IMR-90 (cell line): ENCODE data around the gene ZNF366. TPM values are rescaled to one million over a fixed set of nuclear protein-coding genes. Genes with fewer than 3 reads are reported as not detected.

Experiments
- ATAC-seq: fragments of 200-7000 bp; cut with Tn5 transposase; 2 replicates; pipeline ENCODE4 v1.9.1; 2020; ENCODE audit warnings: low read depth, mild to moderate bottlenecking, moderate library complexity
- BruUV-seq: library from RNA; stranded (reverse); fragments of 400-500 nt; replicated peaks from 2 replicates; lab custom pipeline; 2021; lab: Mats Ljungman, UMichigan
- CTCF ChIA-PET: fragments of 300-600 bp; formaldehyde crosslinking; extraction: SDS; loops from one replicate; lab custom pipeline; 2021; ENCODE audit warnings: antibody characterized with exemption; lab: Yijun Ruan, JAX
- POLR2A ChIA-PET: fragments of 300-600 bp; sonication (Branson Sonifier 250); formaldehyde crosslinking; loops from one replicate; lab custom pipeline; 2022; ENCODE audit warnings: antibody characterized with exemption; ENCODE audit not compliant: unreplicated experiment; lab: Charles Lee
- DNase-seq: peaks from one replicate; pipeline ENCODE4 v3.0.0; 2013
- H2AFZ ChIP-seq: replicated peaks from 2 replicates; pipeline ENCODE3; 2013; ENCODE audit warnings: low read length, mild to moderate bottlenecking; ENCODE audit not compliant: poor library complexity
- H2AK5ac ChIP-seq: 2 replicates; pipeline ENCODE4 v1.6.1; 2013; ENCODE audit warnings: low read depth, low read length, inconsistent platforms
- H2AK9ac ChIP-seq: replicated peaks from 2 replicates; pipeline ENCODE3; 2013; ENCODE audit warnings: mild to moderate bottlenecking, low read depth, low read length, moderate library complexity; ENCODE audit not compliant: poor library complexity
- H2BK120ac ChIP-seq: 2 replicates; pipeline ENCODE4 v1.6.1; 2013; ENCODE audit warnings: low read depth, low read length, inconsistent platforms
- H2BK15ac ChIP-seq: 3 replicates; pipeline ENCODE4 v1.6.1; 2013; ENCODE audit warnings: low read depth, low read length, inconsistent platforms
- H2BK20ac ChIP-seq: 2 replicates; pipeline ENCODE4 v1.6.1; 2013; ENCODE audit warnings: low read depth, mild to moderate bottlenecking, inconsistent platforms, low read length, moderate library complexity
- H2BK5ac ChIP-seq: 2 replicates; pipeline ENCODE4 v1.6.1; 2013; ENCODE audit warnings: mild to moderate bottlenecking, low read depth, low read length, inconsistent platforms; ENCODE audit not compliant: poor library complexity, severe bottlenecking
- H3K14ac ChIP-seq: replicated peaks from 2 replicates; pipeline ENCODE4 v1.6.1; 2013; ENCODE audit warnings: low read depth, low read length, inconsistent platforms
- H3K18ac ChIP-seq: 2 replicates; pipeline ENCODE4 v1.6.1; 2013; ENCODE audit warnings: low read depth, low read length, control low read depth
- H3K23ac ChIP-seq: 2 replicates; pipeline ENCODE4 v1.6.1; 2013; ENCODE audit warnings: low read depth, low read length, inconsistent platforms
- H3K27ac ChIP-seq: 2 replicates; pipeline ENCODE4 v1.5.1; 2013; ENCODE audit warnings: mild to moderate bottlenecking, control low read depth, low read length; ENCODE audit not compliant: insufficient read depth
- H3K27me3 ChIP-seq: 2 replicates; pipeline ENCODE4 v1.6.1; 2013; ENCODE audit warnings: low read length; ENCODE audit not compliant: control insufficient read depth, insufficient read depth
- H3K36me3 ChIP-seq: 2 replicates; pipeline ENCODE4 v1.6.1; 2013; ENCODE audit warnings: low read length, mixed read lengths; ENCODE audit not compliant: control insufficient read depth, insufficient read depth
- H3K4ac ChIP-seq: 2 replicates; pipeline ENCODE4 v1.6.1; 2013; ENCODE audit warnings: low read depth, low read length, inconsistent platforms
- H3K4me1 ChIP-seq: 2 replicates; pipeline ENCODE4 v1.6.1; 2013; ENCODE audit warnings: low read length, mixed read lengths; ENCODE audit not compliant: control insufficient read depth, insufficient read depth
- H3K4me2 ChIP-seq: 2 replicates; pipeline ENCODE4 v1.6.1; 2013; ENCODE audit warnings: low read depth, mild to moderate bottlenecking, control low read depth, low read length, moderate library complexity
- H3K4me3 ChIP-seq: 2 replicates; pipeline ENCODE4 v1.5.1; 2013; ENCODE audit warnings: low read depth, mild to moderate bottlenecking, control low read depth, low read length, moderate library complexity; ENCODE audit not compliant: insufficient read depth
- H3K56ac ChIP-seq: 2 replicates; pipeline ENCODE4 v1.6.1; 2013; ENCODE audit warnings: low read length, inconsistent platforms; ENCODE audit not compliant: insufficient read depth; ENCODE audit errors: extremely low read depth
- H3K79me1 ChIP-seq, 2 experiments: 2 replicates each; pipeline ENCODE4 v1.6.1; 2013; ENCODE audit warnings: low read length in 2 of 2, inconsistent platforms in 1 of 2, low read depth in 1 of 2
- H3K9ac ChIP-seq: 2 replicates; pipeline ENCODE4 v1.6.1; 2013; ENCODE audit warnings: low read depth, low read length, control low read depth
- H3K9me1 ChIP-seq: 2 replicates; pipeline ENCODE4 v1.6.1; 2013; ENCODE audit warnings: low read length, inconsistent platforms; ENCODE audit not compliant: insufficient read depth
- H3K9me3 ChIP-seq: 2 replicates; pipeline ENCODE4 v1.6.1; 2013; ENCODE audit warnings: low read length; ENCODE audit not compliant: control insufficient read depth, insufficient read depth
- H4K20me1 ChIP-seq: 2 replicates; pipeline ENCODE4 v1.6.1; 2013; ENCODE audit warnings: low read length, inconsistent platforms; ENCODE audit not compliant: insufficient read depth
- H4K5ac ChIP-seq: 2 replicates; pipeline ENCODE4 v1.6.1; 2013; ENCODE audit warnings: mild to moderate bottlenecking, low read depth, low read length, control low read depth
- H4K8ac ChIP-seq, 2 experiments: 2 replicates each; pipeline ENCODE4 v1.6.1; 2013; ENCODE audit warnings: low read depth in 2 of 2, low read length in 2 of 2, control low read depth in 1 of 2, inconsistent platforms in 1 of 2
- H4K91ac ChIP-seq: 2 replicates; pipeline ENCODE4 v1.6.1; 2013; ENCODE audit warnings: low read depth, low read length, inconsistent platforms; ENCODE audit not compliant: insufficient read depth
- BHLHE40 ChIP-seq: fragments of 150-350 bp; IDR thresholded peaks from 2 replicates; pipeline ENCODE4 v1.6.1; 2016; ENCODE audit warnings: mild to moderate bottlenecking, low read depth, low read length
- CEBPB ChIP-seq: IDR thresholded peaks from 2 replicates; pipeline ENCODE4 v1.6.1; 2012; ENCODE audit warnings: low read depth, low read length, improper control_type of control experiment
- CHD1 ChIP-seq: IDR thresholded peaks from 2 replicates; pipeline ENCODE4 v1.6.1; 2012; ENCODE audit warnings: low read depth, low read length, improper control_type of control experiment
- CTCF ChIP-seq: conservative IDR thresholded peaks from 2 replicates; pipeline ENCODE4 v1.5.1; 2012; ENCODE audit warnings: mild to moderate bottlenecking, low read depth, low read length, improper control_type of control experiment
- ELK1 ChIP-seq: fragments of 150-350 bp; IDR thresholded peaks from 2 replicates; pipeline ENCODE4 v1.6.1; 2016; ENCODE audit warnings: low read depth, mild to moderate bottlenecking, low read length, moderate library complexity, borderline replicate concordance
- FOS ChIP-seq: fragments of 150-350 bp; IDR thresholded peaks from 2 replicates; pipeline ENCODE4 v1.6.1; 2016; ENCODE audit warnings: low read depth, low read length
- MAFK ChIP-seq: IDR thresholded peaks from 2 replicates; pipeline ENCODE4 v1.6.1; 2012; ENCODE audit warnings: low read depth, low read length, improper control_type of control experiment
- MAZ ChIP-seq: IDR thresholded peaks from 2 replicates; pipeline ENCODE4 v1.6.1; 2012; ENCODE audit warnings: low read depth, mild to moderate bottlenecking, low read length, improper control_type of control experiment, moderate library complexity, borderline replicate concordance
- MXI1 ChIP-seq: IDR thresholded peaks from 2 replicates; pipeline ENCODE4 v1.6.1; 2012; ENCODE audit warnings: low read depth, mild to moderate bottlenecking, low read length, moderate library complexity, borderline replicate concordance
- NFE2L2 ChIP-seq: fragments of 150-350 bp; IDR thresholded peaks from 2 replicates; pipeline ENCODE4 v1.6.1; 2016; ENCODE audit warnings: low read depth, mild to moderate bottlenecking, low read length
- POLR2A ChIP-seq: IDR thresholded peaks from 2 replicates; pipeline ENCODE4 v1.6.1; 2012; ENCODE audit warnings: mild to moderate bottlenecking, low read depth, low read length
- RAD21 ChIP-seq: IDR thresholded peaks from 2 replicates; pipeline ENCODE4 v1.6.1; 2012; ENCODE audit warnings: low read length, improper control_type of control experiment
- RCOR1 ChIP-seq: IDR thresholded peaks from 2 replicates; pipeline ENCODE4 v1.6.1; 2012; ENCODE audit warnings: mild to moderate bottlenecking, low read length, improper control_type of control experiment; ENCODE audit not compliant: insufficient replicate concordance
- RFX5 ChIP-seq: IDR thresholded peaks from 2 replicates; pipeline ENCODE4 v1.8.0; 2012; ENCODE audit warnings: low read depth, mild to moderate bottlenecking, low read length, moderate library complexity
- SMC3 ChIP-seq: fragments of 150-350 bp; IDR thresholded peaks from 2 replicates; pipeline ENCODE4 v1.6.1; 2016; ENCODE audit warnings: low read depth, mild to moderate bottlenecking, antibody characterized with exemption, low read length, moderate library complexity
- USF2 ChIP-seq: fragments of 150-350 bp; IDR thresholded peaks from 2 replicates; pipeline ENCODE4 v1.6.1; 2017; ENCODE audit warnings: mild to moderate bottlenecking, antibody characterized with exemption, low read length, low read depth
- WGBS, 2 experiments: methylation state at CpG; one replicate each; pipeline versions ENCODE4 v1.1.5 to v1.1.7; 2013; ENCODE audit warnings: missing lambda C conversion rate in 2 of 2; ENCODE audit not compliant: insufficient read length in 1 of 2; ENCODE audit errors: extremely low coverage in 2 of 2; 5-methylcytosine and 5-hydroxymethylcytosine counted together
- dilution Hi-C: fragments of 300-500 bp; cut with HindIII; formaldehyde crosslinking; loops from one replicate; pipeline ENCODE4 v1.14.3; 2018; ENCODE audit warnings: low sequenced_read_pairs; ENCODE audit not compliant: unreplicated experiment
- in situ Hi-C: fragments of 300-500 bp; cut with MboI; formaldehyde crosslinking; loops from 3 replicates; pipeline ENCODE4 v1.14.3; 2019; ENCODE audit warnings: low sequenced_read_pairs, inconsistent platforms, mixed read lengths
- intact Hi-C: fragments of 100-400 bp; cut with micrococcal nuclease; formaldehyde crosslinking; loops from 2 replicates; pipeline ENCODE4 v1.10.0; 2022
- polyA plus RNA-seq, 3 experiments: library from polyadenylated mRNA; depleted of rRNA; stranded (reverse); fragments of >200 nt; gene quantifications; 2 replicates each; pipeline ENCODE4 v1.2.3, GENCODE V29; 2012; ENCODE audit warnings: low replicate concordance in 1 of 3
- total RNA-seq: library from RNA; depleted of rRNA; stranded (reverse); fragments of >200 nt; gene quantifications from 2 replicates; pipeline ENCODE4 v1.2.3, GENCODE V29; 2012

Gene ZNF366
- total and polyA plus RNA-seq, 2 of the 4 experiments (the other 2 are of a cell fraction): not detected

GRCh38 chr5:72394688-72395087, 112.5 kb downstream of the ZNF366 start:
- Histone ChIP-seq H3K4me3 (no peak overlapping the region), H3K27ac (no peak overlapping the region), H3K27me3 (no peaks in the 10 kb centered on the region), H3K23ac (no peak overlapping the region), H2AK9ac (no peak overlapping the region), H2BK15ac (no peak overlapping the region), H3K4ac (no peak overlapping the region), H3K4me2 (no peak overlapping the region), H4K5ac (no peak overlapping the region), H3K14ac (no peak overlapping the region), H3K56ac (no peak overlapping the region), H2AK5ac (no peak overlapping the region), H3K9me3 (no peaks in the 10 kb centered on the region), H2AFZ (no peak overlapping the region), H3K18ac (no peak overlapping the region), H2BK5ac (no peak overlapping the region), H2BK20ac (no peak overlapping the region), H3K9ac (no peak overlapping the region), H3K4me1 (peaks cover 3% of the 10 kb centered on the region; the same call in 1 of the 2 replicates), H4K20me1 (no peaks in the 10 kb centered on the region), H2BK120ac (no peak overlapping the region), H4K91ac (no peak overlapping the region), H3K36me3 (no peaks in the 10 kb centered on the region), H3K9me1 (no peaks in the 10 kb centered on the region), H4K8ac (no peak overlapping the region), H3K79me1 (no peaks in the 10 kb centered on the region)
- intact Hi-C loops: no loop called here
- CTCF ChIA-PET: interaction anchor here (1.1 kb wide), 1 partner anchor 9 kb away, joined by 4 read pairs; no protein-coding TSS in a partner anchor
- TF ChIP-seq POLR2A (no peak), RCOR1 (no peak), SMC3 (0 out of 2 replicates have a peak, but pooled peaks have one; percentile 20), NFE2L2 (no peak), RFX5 (no peak), CHD1 (no peak), MAFK (no peak), CEBPB (no peak), MAZ (no peak), MXI1 (no peak), BHLHE40 (no peak), CTCF (peak; percentile 45; the same call in 1 of the 2 replicates), USF2 (no peak), RAD21 (peak; percentile 41), FOS (no peak), ELK1 (no peak)
- ATAC-seq (peak; percentile 42), DNase-seq (no peak)
- POLR2A ChIA-PET: no interaction called here
- BruUV-seq: no TSS peak
- in situ Hi-C loops: no loop called here
- dilution Hi-C loops: no loop called here
- WGBS, 2 experiments: no CpG with 5 or more reads among the region's 2 CpGs
